GM12892 (cell line): ENCODE results near the gene NOM1.

ENCODE experiments used
- POLR2A ChIP-seq: IDR thresholded peaks from 2 replicates; pipeline ENCODE4 v1.6.1; 2011; ENCODE audit warnings: low read depth, low read length, control low read depth
- POLR2AphosphoS5 ChIP-seq: IDR thresholded peaks from 2 replicates; pipeline ENCODE4 v1.6.1; 2011; ENCODE audit warnings: low read depth, low read length, control low read depth

GRCh38 chr7:156994417-156994816 lies 44.9 kb downstream of the NOM1 start:
- TF ChIP-seq POLR2A, result no peak
- TF ChIP-seq POLR2AphosphoS5, result no peak
